ENCODE results near the gene CSNK1D. TPM values are rescaled to one million over a fixed set of nuclear protein-coding genes. Genes with fewer than 3 reads are reported as not detected.

Gene CSNK1D
- total RNA-seq, 3 donors from 2014 or later = 177 to 221 (median 189) TPM

DNA sequence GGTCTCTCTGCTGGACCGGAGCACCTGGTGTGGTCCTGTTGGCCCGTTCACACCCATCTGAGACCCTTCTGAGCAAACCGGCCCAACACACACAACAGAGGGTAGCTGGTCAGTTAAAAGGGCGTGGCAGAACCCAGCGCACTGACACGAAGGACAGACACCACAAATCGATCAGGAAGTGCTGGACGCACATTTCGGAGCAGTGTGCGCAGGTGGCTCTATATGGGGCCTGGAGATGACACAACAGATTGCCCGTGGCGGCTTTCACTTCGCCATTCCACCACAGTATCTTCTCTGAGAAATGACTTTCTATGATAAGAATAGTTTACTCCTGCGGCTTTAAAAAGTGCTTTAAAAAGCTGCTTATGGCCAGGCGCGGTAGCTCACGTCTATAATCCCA is 73.4 kb downstream of the CSNK1D start:
- ATAC-seq = no peak
- no peak for DNase-seq
- no peaks in the 10 kb centered on the region for H3K36me3 ChIP-seq (ENCODE audit: low read depth)
- H3K4me3 ChIP-seq = no peak overlapping the region
- intact Hi-C loops (cut with DNase I, micrococcal nuclease) = no loop called here
- TF ChIP-seq, protein P1, sequence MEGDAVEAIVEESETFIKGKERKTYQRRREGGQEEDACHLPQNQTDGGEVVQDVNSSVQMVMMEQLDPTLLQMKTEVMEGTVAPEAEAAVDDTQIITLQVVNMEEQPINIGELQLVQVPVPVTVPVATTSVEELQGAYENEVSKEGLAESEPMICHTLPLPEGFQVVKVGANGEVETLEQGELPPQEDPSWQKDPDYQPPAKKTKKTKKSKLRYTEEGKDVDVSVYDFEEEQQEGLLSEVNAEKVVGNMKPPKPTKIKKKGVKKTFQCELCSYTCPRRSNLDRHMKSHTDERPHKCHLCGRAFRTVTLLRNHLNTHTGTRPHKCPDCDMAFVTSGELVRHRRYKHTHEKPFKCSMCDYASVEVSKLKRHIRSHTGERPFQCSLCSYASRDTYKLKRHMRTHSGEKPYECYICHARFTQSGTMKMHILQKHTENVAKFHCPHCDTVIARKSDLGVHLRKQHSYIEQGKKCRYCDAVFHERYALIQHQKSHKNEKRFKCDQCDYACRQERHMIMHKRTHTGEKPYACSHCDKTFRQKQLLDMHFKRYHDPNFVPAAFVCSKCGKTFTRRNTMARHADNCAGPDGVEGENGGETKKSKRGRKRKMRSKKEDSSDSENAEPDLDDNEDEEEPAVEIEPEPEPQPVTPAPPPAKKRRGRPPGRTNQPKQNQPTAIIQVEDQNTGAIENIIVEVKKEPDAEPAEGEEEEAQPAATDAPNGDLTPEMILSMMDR (IDR thresholded peaks at IDR 0.05) = no peak
- H3K9me3 ChIP-seq = no peaks in the 10 kb centered on the region
- H3K4me1 ChIP-seq (ENCODE audit: low read depth) = no peaks in the 10 kb centered on the region

DNA sequence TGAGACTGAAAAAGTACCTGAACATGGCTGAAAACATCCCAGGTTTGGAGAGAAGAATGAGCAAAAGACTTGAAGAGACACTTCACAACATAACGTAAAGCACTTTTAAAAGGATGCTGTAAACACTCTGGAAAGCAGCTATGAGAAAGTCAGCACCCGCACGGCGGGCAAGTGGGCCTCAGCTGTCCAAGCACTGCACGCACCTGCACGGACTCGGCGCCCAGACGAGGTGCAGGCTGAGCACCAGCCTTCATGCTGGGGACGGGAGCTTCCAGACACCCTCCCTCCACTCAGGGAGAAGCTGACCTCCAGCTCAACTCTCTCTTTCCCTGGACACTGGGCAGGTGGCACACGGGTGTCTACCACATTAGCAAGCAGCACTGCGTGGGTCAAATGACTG is 74.0 kb downstream of the CSNK1D start:
- DNase-seq (no peak), ATAC-seq (no peak)
- TF ChIP-seq, protein P1 (IDR thresholded peaks at IDR 0.05) = no peak
- no peaks in the 10 kb centered on the region for H3K36me3 ChIP-seq (ENCODE audit: low read depth)
- H3K4me3 ChIP-seq = no peak overlapping the region
- intact Hi-C loops (cut with DNase I, micrococcal nuclease) = no loop called here
- H3K9me3 ChIP-seq = no peaks in the 10 kb centered on the region
- H3K4me1 ChIP-seq (ENCODE audit: low read depth) = no peaks in the 10 kb centered on the region

DNA sequence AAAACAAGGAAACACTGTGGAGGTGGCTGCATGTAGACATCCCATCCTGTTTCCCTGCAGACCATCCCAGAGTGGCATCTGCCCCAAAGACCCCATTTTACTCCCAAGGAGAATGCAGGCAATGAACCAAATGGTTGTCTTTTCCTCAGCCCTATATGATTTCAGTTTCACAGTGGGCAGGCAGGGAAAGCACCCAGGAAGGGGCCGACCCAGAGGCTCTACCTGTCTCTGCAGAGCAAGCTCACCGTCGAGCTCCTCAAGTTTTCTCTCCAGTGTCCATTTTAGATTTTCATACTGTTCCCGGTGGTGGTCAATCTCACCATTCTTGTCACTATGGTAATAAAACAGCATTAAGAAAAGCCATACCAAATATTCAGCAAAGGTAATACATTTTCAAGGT is 75.4 kb downstream of the CSNK1D start:
- Histone ChIP-seq H3K9me3 (no peaks in the 10 kb centered on the region), H3K4me3 (no peak overlapping the region), H3K36me3 (ENCODE audit: low read depth) (no peaks in the 10 kb centered on the region), H3K4me1 (ENCODE audit: low read depth) (no peaks in the 10 kb centered on the region)
- intact Hi-C loops (cut with DNase I, micrococcal nuclease) = no loop called here
- ATAC-seq = no peak
- TF ChIP-seq, protein P1 (IDR thresholded peaks at IDR 0.05) = no peak
- no peak for DNase-seq

DNA sequence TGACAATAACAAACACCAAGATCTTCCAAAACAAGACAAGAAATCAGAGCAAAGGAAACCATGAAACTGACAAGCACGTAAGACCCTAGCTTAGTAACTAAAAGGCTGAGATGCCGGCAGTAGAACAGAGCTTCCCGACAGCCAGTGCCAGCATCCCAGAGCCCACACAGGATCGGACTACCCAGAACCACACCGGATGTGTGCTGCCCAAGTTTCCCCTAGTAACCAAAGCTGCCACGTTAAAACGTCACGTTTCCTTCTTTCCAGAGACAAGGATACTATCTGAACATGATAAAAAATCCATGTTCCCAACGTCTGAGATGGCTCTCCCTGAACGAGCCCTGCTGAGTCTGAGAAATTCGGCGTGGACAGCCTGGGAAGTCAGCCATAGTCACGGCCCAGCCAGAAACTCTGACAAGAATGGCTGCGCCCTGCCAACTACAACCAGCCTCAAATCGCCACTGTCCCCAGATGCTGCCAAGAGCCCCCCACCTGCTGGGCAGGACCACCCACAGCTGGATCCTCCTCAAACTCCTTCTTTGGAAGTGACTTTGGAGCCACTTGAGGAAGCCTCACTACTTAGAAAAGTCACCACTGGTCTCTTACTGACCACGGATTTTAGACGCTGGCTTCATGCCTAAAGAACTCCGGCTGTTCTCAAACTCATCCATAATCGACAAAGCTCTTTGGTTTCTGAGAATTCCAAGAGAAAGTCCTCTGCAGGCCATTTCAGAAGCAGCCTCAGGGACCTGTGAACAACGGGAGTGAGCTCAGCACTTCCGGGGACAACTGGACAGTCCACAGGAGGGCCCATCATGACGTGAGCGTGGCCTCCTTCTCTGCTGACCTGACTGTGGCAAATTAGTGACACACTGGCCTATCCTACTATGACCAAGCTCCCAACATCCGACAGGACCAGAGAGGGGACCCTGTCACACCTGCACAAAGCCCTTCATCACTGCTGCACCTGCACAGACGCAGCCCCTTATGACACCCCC is 77.5 kb downstream of the CSNK1D start:
- no peaks in the 10 kb centered on the region for H3K36me3 ChIP-seq (ENCODE audit: low read depth)

DNA sequence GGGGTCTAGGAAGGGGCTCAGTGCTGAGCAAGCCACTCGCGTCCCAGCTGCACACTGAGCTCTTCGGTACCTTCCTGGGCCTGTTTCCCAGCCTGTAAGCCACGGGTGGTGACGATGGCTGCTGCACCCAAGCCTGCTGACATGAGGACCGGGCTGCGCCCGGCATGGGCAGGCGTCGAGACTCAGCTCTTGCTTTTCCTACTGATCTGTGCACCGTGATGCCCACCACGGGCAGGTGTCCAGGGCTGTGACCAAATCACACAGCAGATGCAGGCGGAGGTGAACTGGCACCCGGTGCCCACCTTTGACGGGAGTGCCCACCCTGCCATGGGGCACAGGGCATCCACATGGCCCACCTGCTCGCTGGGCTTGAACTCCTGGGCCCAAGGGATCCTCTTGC is 78.7 kb downstream of the CSNK1D start:
- no peak for ATAC-seq
- TF ChIP-seq, protein P1 (IDR thresholded peaks at IDR 0.05) = no peak
- H3K4me1 ChIP-seq (ENCODE audit: low read depth) = no peaks in the 10 kb centered on the region
- H3K36me3 ChIP-seq (ENCODE audit: low read depth) = no peaks in the 10 kb centered on the region
- intact Hi-C loops (cut with DNase I, micrococcal nuclease) = no loop called here
- no peak for DNase-seq
- no peak overlapping the region for H3K4me3 ChIP-seq
- no peaks in the 10 kb centered on the region for H3K9me3 ChIP-seq

More for the DNA sequence above, 77.5 kb downstream of the CSNK1D start:
- Histone ChIP-seq H3K4me1 (ENCODE audit: low read depth) (no peaks in the 10 kb centered on the region), H3K4me3 (no peak overlapping the region), H3K9me3 (no peaks in the 10 kb centered on the region)
- no peak for DNase-seq
- TF ChIP-seq, protein P1 (IDR thresholded peaks at IDR 0.05) = no peak
- no peak for ATAC-seq
- intact Hi-C loops (cut with DNase I, micrococcal nuclease) = no loop called here

Data from mucosa of descending colon (tissue), 3 donors.